Esophagus (tissue), 2 donors: ENCODE results near the gene UBE2E1. TPM values are rescaled to one million over a fixed set of nuclear protein-coding genes. Genes with fewer than 3 reads are reported as not detected.
A peak's percentile ranks its signal among the peaks of the same experiment; 100 is the strongest.

Source experiments
- H3K27ac ChIP-seq, 2 donors: one replicate each; pipeline ENCODE4 v1.5.1; 2013; ENCODE audit warnings: low read depth in 2 of 2, mild to moderate bottlenecking in 2 of 2, inconsistent platforms in 1 of 2, low read length in 1 of 2, moderate library complexity in 1 of 2
- H3K27me3 ChIP-seq, 2 donors: one replicate each; pipeline ENCODE4 v1.6.1; 2013; ENCODE audit warnings: low read length in 2 of 2, control low read depth in 1 of 2, mild to moderate bottlenecking in 1 of 2; ENCODE audit not compliant: insufficient read depth in 2 of 2, control insufficient read depth in 1 of 2
- H3K36me3 ChIP-seq, 2 donors: one replicate each; pipeline ENCODE4 v1.6.1; 2013; ENCODE audit warnings: low read length in 1 of 2; ENCODE audit not compliant: control insufficient read depth in 2 of 2, insufficient read depth in 2 of 2
- H3K4me1 ChIP-seq, 2 donors: one replicate each; pipeline ENCODE4 v1.6.1; 2013; ENCODE audit warnings: low read length in 1 of 2; ENCODE audit not compliant: control insufficient read depth in 2 of 2, insufficient read depth in 2 of 2
- H3K4me3 ChIP-seq, 2 donors: one replicate each; pipeline ENCODE4 v1.5.1; 2013; ENCODE audit warnings: low read length in 2 of 2, mild to moderate bottlenecking in 2 of 2, low read depth in 1 of 2, moderate library complexity in 1 of 2
- H3K9me3 ChIP-seq, 2 donors: one replicate each; pipeline ENCODE4 v1.6.1; 2013; ENCODE audit warnings: mild to moderate bottlenecking in 2 of 2, low read depth in 1 of 2, low read length in 1 of 2, moderate library complexity in 1 of 2; ENCODE audit not compliant: control insufficient read depth in 2 of 2, insufficient read depth in 1 of 2
- WGBS, 2 donors: extraction: QIAGEN DNeasy Blood & Tissue Kit; methylation state at CpG; one replicate each; pipeline ENCODE4 v1.1.7; 2013; 5-methylcytosine and 5-hydroxymethylcytosine counted together
- polyA plus RNA-seq, 2 donors: library from polyadenylated mRNA; stranded (reverse); fragments of 200-250 nt; gene quantifications; one replicate each; pipeline ENCODE4 v1.2.3, GENCODE V29; 2013
- donor health status: healthy with polysubstance abuse.
- donor health status: Bipolar disorder and iron deficiency.

The UBE2E1 gene
- polyA plus RNA-seq, 2 donors, result 86.1 to 102 TPM

- Histone ChIP-seq H3K4me3 (no peak overlapping the region), H3K27me3 (no peaks in the 10 kb centered on the region), H3K9me3 (no peaks in the 10 kb centered on the region), H3K4me1 (no peaks in the 10 kb centered on the region), H3K27ac (no peak overlapping the region), H3K36me3 (no peaks in the 10 kb centered on the region)
- WGBS, 2 donors, result 88 to 89% methylated on average over 4 of the region's 4 CpGs
Measured at GRCh38 chr3:23793528-23794134, 12.1 kb upstream of the UBE2E1 start.

GRCh38 chr3:23795096-23795495, 10.7 kb upstream of the UBE2E1 start:
- Histone ChIP-seq H3K27ac (no peak overlapping the region), H3K9me3 (no peaks in the 10 kb centered on the region), H3K4me3 (no peak overlapping the region), H3K36me3 (no peaks in the 10 kb centered on the region), H3K27me3 (no peaks in the 10 kb centered on the region), H3K4me1 (no peaks in the 10 kb centered on the region)

DNA sequence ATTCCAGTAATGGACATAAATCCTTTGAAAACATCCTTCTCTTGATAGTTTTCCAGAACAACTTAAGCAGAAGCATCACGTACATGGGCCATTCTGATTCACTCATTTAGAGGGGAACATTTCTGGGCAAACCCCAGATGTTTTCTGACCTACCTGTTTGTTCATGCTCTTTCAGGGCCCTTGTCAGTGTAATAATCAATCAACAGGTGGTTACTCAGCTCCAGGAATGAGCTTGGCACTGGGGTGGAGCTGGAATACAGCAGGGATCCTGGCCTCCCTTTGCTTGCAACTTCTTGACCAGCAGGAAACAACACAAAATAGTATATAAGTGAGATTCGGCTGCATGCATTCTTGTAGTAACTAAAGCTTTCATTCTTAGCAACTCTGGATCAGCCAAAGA, 9.2 kb upstream of the UBE2E1 start:
- Histone ChIP-seq H3K27ac (peak overlapping the region in 1 of 2 donors; percentile 59), H3K4me3 (no peak overlapping the region), H3K9me3 (no peaks in the 10 kb centered on the region), H3K4me1 (no peaks in the 10 kb centered on the region), H3K36me3 (no peaks in the 10 kb centered on the region), H3K27me3 (no peaks in the 10 kb centered on the region)
- WGBS, 2 donors, result 50 to 60% methylated on average over 2 of the region's 2 CpGs

DNA sequence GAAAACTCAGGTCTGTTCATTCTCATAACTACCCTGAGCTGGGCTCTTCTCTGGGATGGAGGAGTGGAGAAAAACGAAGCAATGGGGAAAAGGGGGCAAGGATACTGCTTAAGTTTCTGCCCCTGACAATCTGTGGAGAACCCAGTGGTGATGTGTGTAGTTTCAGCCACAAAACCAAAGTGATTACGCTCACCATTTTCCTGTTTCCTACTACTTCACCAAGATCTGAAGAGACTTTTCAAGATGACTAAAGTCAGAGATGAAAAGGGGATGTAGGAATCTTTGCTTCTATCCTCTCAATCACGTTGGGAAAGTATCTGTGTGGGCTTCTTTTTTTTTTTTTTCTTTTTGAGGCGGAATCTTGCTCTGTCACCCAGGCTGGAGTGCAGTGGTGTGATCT, 8.3 kb upstream of the UBE2E1 start:
- H3K27ac ChIP-seq, result no peak overlapping the region
- H3K27me3 ChIP-seq, result no peaks in the 10 kb centered on the region
- no peaks in the 10 kb centered on the region for H3K9me3 ChIP-seq
- no peaks in the 10 kb centered on the region for H3K36me3 ChIP-seq
- no peaks in the 10 kb centered on the region for H3K4me1 ChIP-seq
- 77 to 82% methylated on average over 4 of the region's 4 CpGs for WGBS, 2 donors
- H3K4me3 ChIP-seq, result no peak overlapping the region

- H3K9me3 ChIP-seq, result no peaks in the 10 kb centered on the region
- H3K4me3 ChIP-seq, result no peak overlapping the region
- no peak overlapping the region for H3K27ac ChIP-seq
- H3K27me3 ChIP-seq, result no peaks in the 10 kb centered on the region
- no peaks in the 10 kb centered on the region for H3K4me1 ChIP-seq
- H3K36me3 ChIP-seq, result no peaks in the 10 kb centered on the region
- 88 to 89% methylated on average over 5 of the region's 5 CpGs for WGBS, 2 donors
Measured at GRCh38 chr3:23798456-23798855, 7.3 kb upstream of the UBE2E1 start.

GRCh38 chr3:23798876-23799275, 6.9 kb upstream of the UBE2E1 start:
- H3K36me3 ChIP-seq, result no peaks in the 10 kb centered on the region
- no peak overlapping the region for H3K27ac ChIP-seq
- 83 to 93% methylated on average over 3 of the region's 3 CpGs for WGBS, 2 donors
- H3K9me3 ChIP-seq, result no peaks in the 10 kb centered on the region
- H3K27me3 ChIP-seq, result no peaks in the 10 kb centered on the region
- H3K4me1 ChIP-seq, result no peaks in the 10 kb centered on the region
- H3K4me3 ChIP-seq, result no peak overlapping the region

- Histone ChIP-seq H3K27me3 (no peaks in the 10 kb centered on the region), H3K9me3 (no peaks in the 10 kb centered on the region), H3K4me3 (no peak overlapping the region), H3K36me3 (no peaks in the 10 kb centered on the region), H3K27ac (no peak overlapping the region), H3K4me1 (no peaks in the 10 kb centered on the region)
- WGBS, 2 donors, result 79 to 82% methylated on average over 3 of the region's 3 CpGs
Measured at GRCh38 chr3:23800731-23801130, 5.0 kb upstream of the UBE2E1 start.

DNA sequence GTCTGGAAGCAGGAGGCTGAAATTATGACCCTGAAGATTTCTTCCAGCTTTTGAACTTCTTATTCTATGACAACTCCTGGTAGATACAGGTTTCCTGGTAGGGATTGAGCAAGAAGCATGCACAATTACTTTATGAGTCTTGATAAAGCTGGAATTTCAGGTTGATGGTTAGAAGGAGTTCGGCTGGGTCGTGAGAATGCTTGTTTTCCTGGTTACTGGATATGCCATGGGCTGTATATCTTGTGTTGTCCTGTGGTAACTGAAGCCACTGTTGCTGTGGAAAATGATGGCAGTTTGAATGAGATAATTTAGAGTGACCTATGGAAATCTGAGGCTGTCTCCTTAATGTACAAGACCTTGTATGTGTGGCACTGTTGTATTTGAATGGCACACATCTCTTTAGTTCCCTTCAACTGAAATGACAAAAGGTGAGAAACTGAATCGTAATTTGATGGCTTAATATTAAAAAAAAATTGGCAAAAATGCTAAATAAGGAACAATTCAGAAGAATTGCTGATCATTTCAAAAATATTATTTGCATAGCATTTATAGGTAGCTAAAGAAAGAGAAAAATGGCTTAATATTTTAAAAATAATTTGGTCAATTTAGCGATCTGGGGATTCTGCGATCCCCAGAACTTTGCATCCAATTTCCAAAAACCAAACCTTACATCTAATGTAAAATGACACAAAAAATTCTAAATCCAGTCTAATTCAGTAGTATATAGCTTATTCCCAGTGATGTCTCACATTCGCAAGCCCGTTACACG, 1.1 kb upstream of the UBE2E1 start:
- Histone ChIP-seq H3K4me1 (no peaks in the 10 kb centered on the region), H3K27me3 (no peaks in the 10 kb centered on the region), H3K9me3 (no peaks in the 10 kb centered on the region), H3K36me3 (no peaks in the 10 kb centered on the region), H3K27ac (no peak overlapping the region), H3K4me3 (no peak overlapping the region)
- 77 to 78% methylated on average over 8 of the region's 8 CpGs for whole genome bisulfite sequencing, 2 donors

GRCh38 chr3:23805210-23805632, 534 bp upstream of the UBE2E1 start:
- Histone ChIP-seq H3K4me3 (peak overlapping the region; percentile 33 to 98), H3K36me3 (no peaks in the 10 kb centered on the region), H3K27me3 (no peaks in the 10 kb centered on the region), H3K4me1 (no peaks in the 10 kb centered on the region), H3K27ac (peak overlapping the region; percentile 75 to 78), H3K9me3 (no peaks in the 10 kb centered on the region)
- 40 to 42% methylated on average over 7 of the region's 7 CpGs for WGBS, 2 donors
